DND-41 (cell line): ENCODE results near the gene LTB4R2.

Experiments used
- CTCF ChIP-seq: IDR thresholded peaks from 2 replicates; pipeline ENCODE4 v1.5.1; 2012; ENCODE audit warnings: borderline replicate concordance, low read length, moderate library complexity, mild to moderate bottlenecking; ENCODE audit not compliant: poor library complexity, severe bottlenecking; ENCODE audit errors: extremely low read depth
- EZH2 ChIP-seq: IDR thresholded peaks from 3 replicates; pipeline ENCODE4 v1.6.1; 2012; ENCODE audit warnings: borderline replicate concordance, low read depth, mild to moderate bottlenecking, moderate library complexity, low read length, inconsistent platforms; ENCODE audit not compliant: severe bottlenecking

- TF ChIP-seq CTCF: no peak
- TF ChIP-seq EZH2: no peak
Observed at GRCh38 chr14:24308342-24309124, 1.4 kb upstream of the LTB4R2 start.
